Prostate gland (tissue), 2 donors: ENCODE results near the gene IGSF8.

Source experiments
- CTCF ChIP-seq, 4 experiments: fragments of 200-600 bp in 2 of 4; fragments of 450-650 bp in 2 of 4; sonication (generic) in 2 of 4; IDR thresholded peaks; 1 replicate in 3 of 4; 2 replicates in 1 of 4; pipeline ENCODE4 v1.5.1; 2016 to 2019; ENCODE audit warnings: antibody characterized with exemption in 4 of 4, mild to moderate bottlenecking in 2 of 4, moderate library complexity in 2 of 4
- POLR2A ChIP-seq: fragments of 450-650 bp; IDR thresholded peaks from one replicate; pipeline ENCODE4 v1.6.1; 2016; ENCODE audit warnings: antibody characterized with exemption, mild to moderate bottlenecking

GRCh38 chr1:160103658-160104408 is 5.4 kb upstream of the IGSF8 start:
- TF ChIP-seq CTCF (IDR thresholded peaks at IDR 0.05), result no peak
- TF ChIP-seq POLR2A, result no peak
